Thyroid gland (tissue), 4 donors: ENCODE results near the gene ZC3H10.
A peak's percentile ranks its signal among the peaks of the same experiment; 100 is the strongest.

ENCODE experiments used
- CTCF ChIP-seq, 6 experiments: fragments of 200-600 bp in 3 of 6; fragments of 450-650 bp in 3 of 6; sonication (generic) in 3 of 6; IDR thresholded peaks; one replicate each; pipeline ENCODE4 v1.5.1; 2016 to 2019; ENCODE audit warnings: antibody characterized with exemption in 6 of 6, mild to moderate bottlenecking in 2 of 6, inconsistent platforms in 1 of 6, moderate library complexity in 1 of 6
- POLR2A ChIP-seq, 2 donors: fragments of 450-650 bp; IDR thresholded peaks; one replicate each; pipeline ENCODE4 v1.6.1; 2017; ENCODE audit warnings: antibody characterized with exemption in 2 of 2, mild to moderate bottlenecking in 2 of 2, moderate library complexity in 1 of 2

- TF ChIP-seq CTCF (IDR thresholded peaks at IDR 0.05), result no peak
- peak; percentile 98 to 100 for TF ChIP-seq POLR2A (IDR thresholded peaks at IDR 0.05)
These were observed 40.2 kb downstream of the ZC3H10 start, which contains the start of gene MYL6 for GRCh38 chr12:56158029-56158925.
